G401 (cell line): ENCODE data around the gene PCBD2. TPM values are rescaled to one million over a fixed set of nuclear protein-coding genes. Genes with fewer than 3 reads are reported as not detected.
"Not testable (repeated sequence)": the region's sequence is repeated elsewhere in the genome, so short reads cannot be mapped to it uniquely, and the experiment has no call there.

ENCODE experiments used
- DNase-seq: peaks from one replicate; pipeline ENCODE4 v3.0.0-alpha.2; 2015; ENCODE audit warnings: low spot score
- in situ Hi-C: cut with HindIII; loops from 2 replicates; pipeline ENCODE4 v1.10.0; 2016; ENCODE audit warnings: low sequenced_read_pairs, mixed read lengths
- total RNA-seq: library from RNA; depleted of rRNA; stranded (reverse); fragments of >200 nt; shearing (Covaris generic); gene quantifications from 2 replicates; pipeline ENCODE4 v1.2.3, GENCODE V29; 2014

The PCBD2 gene
- total RNA-seq, 1 experiment from 2014 or later = 4.0 TPM

DNA sequence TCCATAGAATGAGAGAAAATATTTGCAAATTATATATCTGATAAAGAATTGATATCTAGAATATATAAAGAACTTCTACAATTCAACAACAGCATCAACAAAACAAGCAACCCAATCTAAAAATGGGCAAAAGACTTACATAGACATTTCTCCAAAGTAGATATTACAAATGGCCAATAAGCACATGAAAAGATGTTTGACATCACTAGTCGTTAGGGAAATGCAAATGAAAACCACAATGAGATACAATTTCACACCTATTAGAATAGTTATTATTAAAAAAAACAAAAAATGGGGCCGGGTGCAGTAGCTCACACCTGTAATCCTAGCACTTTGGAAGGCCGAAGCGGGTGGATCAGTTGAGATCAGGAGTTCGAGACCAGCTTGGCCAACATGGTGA lies 87.2 kb downstream of the PCBD2 start:
- in situ Hi-C loops = no loop called here
- DNase-seq = no peak

DNA sequence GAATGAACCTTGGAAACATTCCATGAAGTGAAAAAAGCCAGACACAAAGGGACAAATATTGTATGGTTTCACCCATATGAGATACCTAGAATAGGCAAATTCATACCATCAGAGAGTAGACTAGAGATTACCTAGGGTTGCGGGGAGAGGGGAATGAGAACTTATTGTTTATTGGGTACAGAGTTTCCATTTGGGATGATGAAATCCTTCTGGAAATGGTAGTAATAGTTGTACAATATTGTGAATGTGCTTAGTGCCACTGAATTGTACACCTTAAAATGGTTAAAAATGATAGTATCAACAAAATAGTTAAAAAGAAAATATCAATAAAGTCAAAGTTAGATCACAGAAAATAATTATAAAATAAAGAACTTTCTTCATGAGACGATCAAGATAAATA lies 88.2 kb downstream of the PCBD2 start:
- in situ Hi-C loops = no loop called here
- no peak for DNase-seq

DNA sequence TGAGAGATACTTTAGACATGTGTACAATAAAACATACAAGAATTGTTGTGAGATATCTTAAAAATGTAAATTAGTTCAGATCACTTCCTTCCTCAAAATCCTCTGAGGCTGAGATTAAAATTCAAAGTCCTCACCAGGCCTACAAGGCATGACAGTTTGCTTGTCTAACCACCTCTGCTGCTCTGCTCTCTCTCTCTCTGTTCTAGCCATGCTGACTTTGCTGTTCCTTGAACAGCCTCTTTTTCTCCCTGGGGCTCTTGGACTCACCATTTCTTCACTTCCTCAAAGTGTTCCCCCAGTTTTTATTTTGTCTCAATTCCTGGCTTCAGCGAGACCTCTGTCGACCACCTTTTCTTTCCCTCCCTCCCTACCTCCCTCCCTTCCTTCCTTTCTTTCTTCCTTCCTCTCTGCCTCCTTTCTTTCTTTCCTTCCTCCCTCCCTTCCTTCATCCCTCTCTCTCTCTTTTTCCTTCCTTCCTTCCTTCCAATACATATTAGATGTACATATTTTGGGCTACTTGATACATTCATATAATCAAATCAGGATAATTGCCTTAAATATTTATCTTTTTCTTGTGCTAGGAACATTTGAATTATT lies 89.7 kb downstream of the PCBD2 start:
- in situ Hi-C loops = no loop called here
- no peak for DNase-seq

DNA sequence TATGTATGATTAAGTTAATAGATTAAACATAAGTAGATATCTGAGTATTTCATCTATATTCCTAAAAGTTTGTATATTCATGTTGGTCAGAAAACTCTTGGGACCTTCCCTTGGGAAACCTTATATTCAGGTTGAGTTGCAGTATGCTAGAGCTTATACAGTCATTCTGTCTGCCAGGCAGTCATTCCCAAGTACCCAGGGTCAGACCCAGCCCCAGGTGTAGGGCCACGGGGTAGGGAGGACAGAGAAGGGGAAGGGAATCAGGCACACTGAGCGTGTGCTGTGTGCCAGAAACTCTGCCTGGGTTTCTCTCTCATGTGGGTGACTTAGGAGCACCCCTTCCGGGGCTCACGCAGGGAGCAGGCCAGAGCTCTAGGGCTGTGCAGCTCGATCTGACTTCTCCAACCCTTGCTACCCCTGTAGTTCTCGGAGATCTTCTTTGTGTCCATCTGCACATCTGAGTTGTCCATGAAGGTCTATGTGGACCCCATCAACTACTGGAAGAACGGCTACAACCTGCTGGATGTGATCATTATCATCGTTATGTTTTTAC lies 91.0 kb downstream of the PCBD2 start:
- in situ Hi-C loops = no loop called here

DNA sequence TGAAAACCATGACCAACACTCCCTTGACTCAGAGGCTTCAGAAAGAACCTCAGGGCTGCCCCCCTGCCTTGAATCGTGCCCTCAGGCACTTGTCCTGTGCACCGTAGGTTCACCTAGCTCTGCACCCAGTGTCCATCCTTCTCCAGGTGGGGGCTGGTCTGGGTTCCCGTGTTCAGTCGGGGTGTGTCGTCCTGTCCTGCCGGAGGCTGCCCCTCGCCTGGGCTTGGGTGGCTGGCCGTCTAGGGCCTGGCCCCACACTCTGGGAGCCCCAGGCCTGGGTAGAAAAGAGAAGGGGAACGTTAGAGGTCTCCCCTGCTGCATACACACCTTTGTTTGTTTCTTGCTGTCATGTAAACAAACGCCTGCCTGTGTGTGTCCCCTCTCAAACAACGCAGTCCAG lies 92.1 kb downstream of the PCBD2 start:
- in situ Hi-C loops = no loop called here
- no peak for DNase-seq

More for the DNA sequence above, 91.0 kb downstream of the PCBD2 start:
- DNase-seq = no peak

DNA sequence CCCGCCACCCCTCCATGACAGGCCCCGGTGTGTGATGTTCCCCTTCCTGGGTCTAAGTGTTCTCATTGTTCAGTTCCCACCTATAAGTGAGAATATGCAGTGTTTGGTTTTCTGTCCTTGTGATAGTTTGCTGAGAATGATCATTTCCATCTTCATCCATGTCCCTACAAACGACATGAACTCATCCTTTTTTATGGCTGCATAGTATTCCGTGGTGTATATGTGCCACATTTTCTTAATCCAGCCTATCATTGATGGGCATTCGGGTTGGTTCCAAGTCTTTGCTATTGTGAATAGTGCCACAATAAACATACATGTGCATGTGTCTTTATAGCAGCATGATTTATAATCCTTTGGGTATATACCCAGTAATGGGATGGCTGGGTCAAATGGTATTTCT lies 93.1 kb downstream of the PCBD2 start:
- in situ Hi-C loops, DNase-seq: not testable (repeated sequence)

DNA sequence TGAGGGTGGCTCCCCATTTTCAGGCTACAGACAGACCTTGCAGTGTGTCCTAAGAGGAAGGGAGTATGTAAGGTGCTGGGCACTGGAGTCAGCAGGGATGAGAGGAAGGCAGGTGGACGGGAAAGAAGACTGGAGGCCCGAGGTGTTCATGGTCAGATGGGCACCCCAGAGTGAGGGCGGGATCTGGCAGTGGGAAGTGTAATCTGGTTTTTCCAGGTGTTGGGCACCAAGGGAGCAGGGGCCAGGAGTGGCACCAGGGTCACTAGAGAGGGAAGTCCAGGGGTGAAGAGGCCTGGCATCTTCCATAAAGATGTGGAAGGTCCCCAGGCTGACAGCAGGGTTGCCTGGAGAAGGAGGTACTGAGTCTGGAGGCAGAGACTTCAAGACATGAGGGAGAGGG lies 99.4 kb downstream of the PCBD2 start:
- no peak for DNase-seq
- in situ Hi-C loops = loop anchor here (25.0 kb wide), 1 partner anchor 208 kb away; no protein-coding TSS in a partner anchor

DNA sequence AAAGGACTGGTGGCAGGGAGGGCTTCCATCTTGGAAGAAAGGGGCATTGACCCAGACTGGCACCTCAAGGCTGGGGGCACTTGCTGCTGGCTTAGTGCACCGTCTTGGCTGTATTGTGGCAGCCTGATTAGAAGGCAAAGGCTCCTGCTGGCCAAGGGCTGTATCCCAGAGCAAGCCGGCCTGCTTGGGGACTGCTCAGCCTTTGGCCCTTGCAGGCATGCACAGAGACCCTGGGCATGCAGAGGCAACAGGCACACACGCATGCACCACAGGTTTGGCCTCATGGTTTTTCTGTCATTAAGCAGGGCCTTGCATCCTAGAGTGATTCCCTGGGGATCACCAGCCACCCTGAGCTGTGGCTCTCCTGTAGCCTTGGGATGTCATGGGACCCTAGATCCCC lies 100.1 kb downstream of the PCBD2 start:
- no peak for DNase-seq
- in situ Hi-C loops = loop anchor here (25.0 kb wide), 1 partner anchor 207 kb away; no protein-coding TSS in a partner anchor

DNA sequence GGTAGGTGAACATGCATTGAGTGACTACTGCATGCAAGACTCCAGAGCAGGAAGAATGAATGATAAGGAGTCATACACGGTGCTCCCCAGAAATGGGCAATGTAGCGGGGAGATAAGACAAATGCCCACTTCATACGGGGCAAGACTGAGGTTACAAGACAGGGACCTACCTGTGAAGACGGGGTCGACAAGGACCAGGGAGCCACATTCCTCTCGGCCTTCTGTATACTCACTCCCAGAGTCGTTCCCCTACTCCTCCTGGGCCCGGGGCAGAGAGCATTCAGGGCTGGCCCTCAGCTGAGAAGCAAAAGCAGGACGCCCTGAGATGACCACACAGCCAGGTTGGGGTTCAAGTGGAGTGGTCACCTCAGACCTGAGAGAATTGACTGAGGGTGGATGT lies 102.4 kb downstream of the PCBD2 start:
- in situ Hi-C loops = loop anchor here (25.0 kb wide), 1 partner anchor 205 kb away; no protein-coding TSS in a partner anchor
- DNase-seq = no peak

DNA sequence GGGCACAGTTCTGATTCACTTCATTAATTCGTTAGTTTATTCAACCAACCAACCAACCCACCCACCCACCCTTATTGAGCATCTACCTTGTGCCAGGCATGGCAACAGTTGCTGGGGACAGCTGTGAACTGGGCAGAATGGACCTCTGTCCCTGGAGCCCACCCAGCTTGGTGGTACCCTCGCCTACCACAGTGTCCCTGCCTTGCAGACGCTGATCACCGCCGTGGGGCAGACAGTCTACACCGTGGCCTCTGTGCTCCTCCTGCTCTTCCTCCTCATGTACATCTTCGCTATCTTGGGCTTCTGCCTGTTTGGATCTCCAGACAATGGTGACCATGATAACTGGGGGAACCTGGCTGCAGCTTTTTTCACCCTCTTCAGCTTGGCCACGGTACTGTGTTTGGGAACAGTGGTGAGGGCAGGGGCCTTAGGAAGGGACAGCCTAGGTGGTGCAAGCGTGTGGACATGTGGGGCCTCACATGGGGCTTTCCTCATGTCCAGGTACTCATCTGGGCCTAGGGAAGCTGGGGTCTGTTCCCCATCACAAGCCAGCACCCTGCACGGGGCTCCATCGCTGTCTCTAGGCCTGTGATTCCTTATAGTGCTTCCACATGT lies 102.9 kb downstream of the PCBD2 start:
- in situ Hi-C loops = loop anchor here (25.0 kb wide), 1 partner anchor 204 kb away; no protein-coding TSS in a partner anchor
- DNase-seq = no peak

DNA sequence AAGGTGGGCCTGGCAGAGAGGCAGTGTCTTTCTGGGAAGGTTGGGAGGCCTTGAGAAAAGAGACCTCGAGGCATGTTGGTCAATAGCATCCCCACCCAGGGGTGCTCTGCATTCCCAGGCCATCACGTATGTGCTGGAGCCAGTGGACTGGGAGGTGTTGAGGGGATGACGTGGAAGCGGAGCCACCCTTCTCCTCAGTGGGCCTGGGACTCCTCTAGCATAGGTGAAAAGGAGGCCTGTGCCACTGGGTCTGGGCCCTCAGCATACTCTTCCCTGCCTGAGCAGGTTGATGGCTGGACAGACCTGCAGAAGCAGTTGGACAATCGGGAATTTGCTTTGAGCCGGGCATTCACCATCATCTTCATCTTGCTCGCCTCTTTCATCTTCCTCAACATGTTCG lies 103.6 kb downstream of the PCBD2 start:
- in situ Hi-C loops = loop anchor here (25.0 kb wide), 1 partner anchor 204 kb away; no protein-coding TSS in a partner anchor
- no peak for DNase-seq

DNA sequence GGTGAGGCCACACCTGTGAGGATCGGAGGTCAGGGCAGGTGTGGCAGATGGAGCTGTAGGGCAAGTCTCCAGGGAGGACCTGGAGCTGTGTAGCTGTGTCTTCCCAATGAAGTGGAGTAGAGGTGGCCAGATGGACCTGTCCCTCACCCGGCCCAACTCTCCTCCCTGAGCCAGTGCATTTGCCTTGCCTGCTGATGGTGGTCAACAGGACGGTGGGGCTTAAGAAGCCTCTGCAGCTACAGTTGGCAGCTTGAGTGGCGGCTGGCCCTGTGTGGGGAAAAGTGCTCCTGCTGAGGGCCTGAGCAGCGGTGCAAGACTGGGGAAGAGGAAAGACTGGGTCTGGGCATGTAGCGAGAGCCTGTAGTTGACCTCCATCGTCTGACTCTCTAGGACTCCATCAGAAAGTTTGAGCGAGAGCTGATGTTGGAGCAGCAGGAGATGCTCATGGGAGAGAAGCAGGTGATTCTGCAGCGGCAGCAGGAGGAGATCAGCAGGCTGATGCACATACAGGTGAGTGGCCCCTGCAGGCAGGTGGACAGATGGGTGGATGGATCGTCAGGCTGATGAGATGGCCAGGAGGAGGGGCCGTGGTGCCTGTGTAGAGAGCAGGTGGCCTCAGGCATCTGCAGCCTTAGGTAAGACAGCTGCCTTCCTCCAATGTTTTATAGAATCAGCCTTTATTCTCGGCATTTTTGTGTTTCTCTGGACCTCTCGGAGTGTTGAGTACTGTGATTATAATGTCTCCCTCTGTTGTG lies 104.2 kb downstream of the PCBD2 start:
- in situ Hi-C loops = loop anchor here (25.0 kb wide), 1 partner anchor 203 kb away; no protein-coding TSS in a partner anchor
- no peak for DNase-seq

DNA sequence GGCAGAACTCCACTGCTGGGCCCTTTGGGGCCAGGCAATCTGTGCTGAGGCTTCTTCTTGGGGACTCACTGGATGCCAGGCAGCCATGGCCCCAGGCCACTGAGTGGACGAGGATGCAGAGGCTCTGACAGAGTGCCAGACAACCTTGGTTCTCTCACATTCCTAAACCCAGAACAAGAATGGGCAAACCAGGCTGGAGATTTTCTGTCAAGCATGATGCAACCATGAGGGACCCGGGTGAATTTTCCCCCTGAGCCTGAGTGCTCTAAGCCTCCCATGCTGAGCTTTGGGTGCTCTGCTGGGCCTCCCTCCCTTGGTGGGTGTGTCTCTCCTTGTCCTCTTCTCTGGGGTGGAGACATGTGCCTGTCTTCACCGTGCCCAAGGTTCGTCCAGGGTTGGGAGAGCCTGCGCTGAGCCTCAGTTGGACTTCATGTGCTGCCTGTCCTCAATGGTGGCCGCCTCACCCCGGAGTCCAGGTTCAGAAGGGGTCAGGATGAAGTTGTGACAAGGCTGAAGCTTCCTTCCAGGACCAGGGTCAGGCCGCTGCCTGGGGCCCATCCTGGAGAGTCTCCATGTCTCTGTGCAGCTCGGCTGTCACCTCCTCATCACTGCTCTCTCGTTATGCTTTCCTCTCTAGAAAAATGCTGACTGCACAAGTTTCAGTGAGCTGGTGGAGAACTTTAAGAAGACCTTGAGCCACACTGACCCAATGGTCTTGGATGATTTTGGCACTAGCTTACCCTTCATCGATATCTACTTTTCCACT lies 105.0 kb downstream of the PCBD2 start:
- in situ Hi-C loops = loop anchor here (25.0 kb wide), 1 partner anchor 202 kb away; no protein-coding TSS in a partner anchor
- no peak for DNase-seq

DNA sequence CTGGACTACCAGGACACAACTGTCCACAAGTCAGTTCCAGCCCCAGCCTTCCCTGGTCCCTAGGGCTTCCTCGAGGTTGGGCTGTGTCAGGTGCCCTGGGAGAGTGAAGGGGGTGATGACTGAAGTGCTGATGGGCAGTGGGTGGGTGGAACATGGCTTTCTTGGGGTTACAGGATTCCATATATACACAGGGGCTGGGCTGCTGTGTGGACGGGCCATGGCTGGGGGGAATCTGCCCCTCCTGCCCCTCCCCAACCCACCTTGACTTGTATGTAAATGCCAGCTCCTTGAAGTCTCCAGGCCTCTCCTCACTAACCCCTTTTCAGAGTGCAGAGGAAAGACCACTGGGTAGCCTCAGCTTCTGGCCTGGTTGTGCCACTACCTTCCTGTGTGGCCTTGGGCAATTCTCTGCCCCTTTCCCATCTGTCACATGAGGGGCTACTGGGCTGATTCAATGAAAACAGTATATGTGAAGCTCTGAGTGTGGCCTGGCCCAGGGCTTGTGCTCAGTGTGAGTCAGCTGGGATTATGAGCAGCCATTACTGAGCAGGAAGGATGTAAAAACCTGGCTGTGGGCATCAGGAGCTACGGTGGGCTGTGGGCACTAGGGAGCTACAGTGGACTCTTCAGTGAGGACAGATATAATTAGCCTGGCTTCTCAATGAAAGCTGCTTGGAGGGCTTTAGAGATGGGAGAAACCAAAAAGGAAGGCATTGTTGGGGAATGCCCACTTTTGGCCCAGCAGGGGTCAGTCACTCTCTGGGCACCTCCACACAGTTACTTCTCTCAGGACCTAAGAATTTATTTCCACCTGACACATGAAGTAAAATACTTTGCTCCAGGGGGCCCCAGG lies 105.8 kb downstream of the PCBD2 start:
- DNase-seq = no peak
- in situ Hi-C loops = loop anchor here (25.0 kb wide), 1 partner anchor 202 kb away; no protein-coding TSS in a partner anchor

DNA sequence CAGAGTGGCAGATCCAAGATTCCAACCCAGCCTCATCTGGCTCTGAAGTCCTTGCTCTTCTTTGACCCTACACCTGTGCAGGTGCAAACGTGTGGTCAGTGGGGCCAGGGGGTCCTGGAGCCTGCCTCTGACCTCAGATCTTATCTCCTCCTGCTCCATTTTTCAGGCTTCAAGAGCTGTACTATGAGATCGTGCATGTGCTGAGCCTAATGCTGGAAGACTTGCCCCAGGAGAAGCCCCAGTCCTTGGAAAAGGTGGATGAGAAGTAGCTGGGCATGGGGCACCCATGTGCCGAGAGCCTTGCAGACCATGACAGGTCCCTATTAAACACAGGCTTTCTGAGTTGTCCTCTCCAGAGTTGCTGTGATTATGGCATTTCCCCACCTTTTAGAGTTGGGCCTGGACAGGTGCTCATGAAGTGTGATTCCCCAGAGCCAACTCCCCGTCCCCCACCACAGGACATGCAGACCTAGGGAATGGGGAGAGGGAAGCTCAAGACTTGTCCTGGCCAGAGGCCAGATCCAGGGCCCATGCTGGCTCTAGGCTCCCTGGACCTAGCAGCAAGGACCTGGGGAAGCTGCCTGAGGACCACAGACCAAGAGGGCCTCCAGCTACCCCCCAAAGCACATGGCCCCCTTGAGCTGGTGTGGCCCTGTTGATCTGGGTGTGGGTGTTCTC lies 106.6 kb downstream of the PCBD2 start:
- DNase-seq = no peak
- in situ Hi-C loops = loop anchor here (25.0 kb wide), 1 partner anchor 201 kb away; no protein-coding TSS in a partner anchor

DNA sequence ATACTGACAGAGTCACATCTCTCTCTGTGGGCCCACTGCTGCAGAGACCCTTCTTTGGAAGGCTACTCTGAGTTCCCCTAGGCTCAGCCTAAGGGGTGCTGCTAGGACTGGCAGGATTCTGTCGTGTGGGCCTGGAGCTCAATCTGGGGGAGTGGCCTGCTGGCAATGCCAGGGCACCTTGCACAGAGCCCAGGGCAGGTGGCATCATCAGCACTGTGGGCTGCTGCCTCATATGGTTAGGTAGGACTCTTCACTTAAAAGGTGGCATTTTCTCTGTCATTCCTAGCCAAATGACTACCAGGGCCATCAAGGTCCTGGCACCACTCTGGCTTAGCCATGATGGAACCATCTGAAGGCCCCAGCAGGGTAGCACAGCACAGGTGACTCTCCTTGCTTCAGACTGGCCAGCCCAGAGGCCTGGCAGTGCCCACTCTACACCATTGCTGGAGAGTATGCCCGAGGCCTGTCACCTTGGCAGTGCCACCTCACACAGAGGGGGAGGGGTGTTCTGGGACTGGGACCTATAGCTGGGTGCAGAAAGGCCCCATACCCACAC lies 107.2 kb downstream of the PCBD2 start:
- no peak for DNase-seq
- in situ Hi-C loops = loop anchor here (25.0 kb wide), 1 partner anchor 200 kb away; no protein-coding TSS in a partner anchor
